HAP-1 (cell line): ENCODE data around the gene PRCD.

ENCODE experiments used
- DNase-seq, 2 experiments: peaks; one replicate each; pipeline ENCODE4 v3.0.0-alpha.2; 2016 to 2020; ENCODE audit warnings: low spot score in 2 of 2
- H3K27me3 ChIP-seq: fragments of 250-450 bp; sonication (Bioruptor Pico); 2 replicates; pipeline ENCODE4 v1.5.1; 2020; ENCODE audit warnings: low read depth, mild to moderate bottlenecking, moderate library complexity
- H3K36me3 ChIP-seq: fragments of 250-450 bp; sonication (Bioruptor Pico); replicated peaks from 2 replicates; pipeline ENCODE4 v1.5.1; 2020; ENCODE audit warnings: mild to moderate bottlenecking
- H3K4me1 ChIP-seq: fragments of 250-450 bp; sonication (Bioruptor Pico); 2 replicates; pipeline ENCODE4 v1.5.1; 2020; ENCODE audit warnings: mild to moderate bottlenecking
- H3K4me3 ChIP-seq: fragments of 250-450 bp; sonication (Bioruptor Pico); 2 replicates; pipeline ENCODE4 v1.5.1; 2020; ENCODE audit warnings: mild to moderate bottlenecking, moderate library complexity
- H3K9me3 ChIP-seq: fragments of 250-450 bp; sonication (Bioruptor Pico); 2 replicates; pipeline ENCODE4 v1.5.1; 2020; ENCODE audit warnings: mild to moderate bottlenecking, moderate library complexity
- in situ Hi-C: fragments of 300-500 bp; cut with MboI; formaldehyde crosslinking; loops from 3 replicates; pipeline ENCODE4 v1.14.3; 2020; ENCODE audit warnings: low sequenced_read_pairs, inconsistent platforms, mixed read lengths

Gene PRCD

DNA sequence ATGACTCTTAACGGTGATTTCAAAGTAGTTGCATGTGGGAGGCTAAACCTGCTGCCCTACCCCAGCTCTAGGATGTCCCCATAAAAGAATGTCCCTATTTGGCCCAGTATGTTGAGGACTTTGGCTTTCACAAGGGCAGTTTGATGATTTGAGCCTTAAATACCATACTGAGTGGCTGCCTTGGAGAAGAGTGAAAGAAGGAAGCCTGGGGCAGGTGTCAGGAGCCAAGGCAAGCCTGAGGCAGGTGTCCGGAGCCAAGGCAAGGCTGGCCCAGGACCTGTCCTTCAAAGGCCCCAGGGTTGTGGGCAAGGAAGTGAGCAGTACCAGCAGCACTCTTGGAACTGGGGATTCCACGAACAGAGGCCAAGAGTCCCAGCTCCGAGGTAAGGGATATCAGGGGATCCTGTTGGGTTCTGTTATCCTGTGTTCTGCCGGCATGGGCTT lies 27.2 kb downstream of the PRCD start:
- H3K36me3 ChIP-seq: peaks cover 32% of the 10 kb centered on the region
- no peak for DNase-seq
- in situ Hi-C loops: no loop called here
- no peaks in the 10 kb centered on the region for H3K4me1 ChIP-seq
- H3K9me3 ChIP-seq: no peaks in the 10 kb centered on the region
- H3K27me3 ChIP-seq: no peaks in the 10 kb centered on the region
- H3K4me3 ChIP-seq: no peak overlapping the region

DNA sequence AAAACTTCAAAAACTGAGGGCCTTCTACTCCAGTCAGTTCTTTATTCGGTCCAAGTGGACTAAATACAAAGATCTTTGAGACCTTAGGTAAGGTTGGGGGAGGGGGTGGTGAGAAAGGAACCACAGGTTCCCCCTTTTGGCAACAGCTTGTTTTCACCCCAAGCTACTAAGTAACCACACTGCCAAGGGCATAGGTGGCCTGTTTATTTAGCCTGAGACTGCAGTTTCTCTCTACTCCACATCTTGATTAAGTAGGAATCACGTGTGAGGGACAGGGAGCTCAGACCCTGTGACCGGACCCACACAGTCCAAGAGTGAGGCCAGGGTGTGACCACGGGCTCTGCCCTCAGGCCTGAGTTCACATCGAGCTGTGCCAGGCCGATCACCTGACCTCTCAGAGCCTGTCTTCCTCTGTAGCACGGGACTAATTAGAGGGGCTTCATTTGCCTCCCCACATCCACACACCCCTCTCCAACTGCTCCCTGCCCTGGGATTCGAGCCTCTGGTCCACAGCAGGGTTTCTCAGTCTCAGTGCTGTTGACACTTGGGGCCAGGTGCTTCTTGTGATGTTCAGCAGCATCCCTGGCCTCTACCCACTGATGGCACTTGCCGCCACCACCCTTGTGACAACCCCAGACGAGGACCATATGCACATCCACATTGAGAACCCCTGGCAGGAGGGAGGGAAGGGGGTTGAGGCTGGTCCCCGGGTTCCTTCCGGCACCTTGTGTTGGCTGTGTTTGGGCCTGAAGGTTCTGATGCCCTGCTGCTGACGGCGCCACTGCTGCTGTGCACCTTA lies 28.0 kb downstream of the PRCD start:
- Histone ChIP-seq H3K9me3 (no peaks in the 10 kb centered on the region), H3K36me3 (peaks cover 25% of the 10 kb centered on the region), H3K4me3 (no peak overlapping the region), H3K4me1 (no peaks in the 10 kb centered on the region), H3K27me3 (no peaks in the 10 kb centered on the region)
- in situ Hi-C loops: no loop called here
- no peak for DNase-seq

DNA sequence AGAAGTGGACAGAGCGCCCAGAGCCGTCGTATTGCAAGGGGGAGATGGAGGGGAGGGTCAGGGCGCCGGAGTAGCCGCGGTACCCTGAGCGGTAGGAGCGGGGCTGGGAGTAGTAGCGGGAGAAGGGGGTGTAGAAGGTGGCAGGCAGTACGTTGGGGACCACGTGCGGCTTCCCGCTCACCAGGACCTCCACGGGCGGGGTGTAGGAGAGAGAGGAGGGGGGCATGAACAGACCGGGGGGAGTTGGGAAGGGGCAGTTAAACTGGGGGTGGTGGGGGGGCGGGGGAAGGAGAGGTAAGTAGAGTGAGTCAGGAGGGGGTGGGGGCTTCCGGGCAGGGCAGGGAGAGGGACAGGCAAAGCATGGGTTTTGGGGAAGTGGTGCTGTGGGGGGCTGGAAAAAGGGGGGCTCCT lies 29.0 kb downstream of the PRCD start:
- in situ Hi-C loops: no loop called here
- no peak for DNase-seq
- H3K9me3 ChIP-seq: no peaks in the 10 kb centered on the region
- H3K4me3 ChIP-seq: no peak overlapping the region
- no peaks in the 10 kb centered on the region for H3K4me1 ChIP-seq
- H3K27me3 ChIP-seq: no peaks in the 10 kb centered on the region
- H3K36me3 ChIP-seq: peaks cover 17% of the 10 kb centered on the region

DNA sequence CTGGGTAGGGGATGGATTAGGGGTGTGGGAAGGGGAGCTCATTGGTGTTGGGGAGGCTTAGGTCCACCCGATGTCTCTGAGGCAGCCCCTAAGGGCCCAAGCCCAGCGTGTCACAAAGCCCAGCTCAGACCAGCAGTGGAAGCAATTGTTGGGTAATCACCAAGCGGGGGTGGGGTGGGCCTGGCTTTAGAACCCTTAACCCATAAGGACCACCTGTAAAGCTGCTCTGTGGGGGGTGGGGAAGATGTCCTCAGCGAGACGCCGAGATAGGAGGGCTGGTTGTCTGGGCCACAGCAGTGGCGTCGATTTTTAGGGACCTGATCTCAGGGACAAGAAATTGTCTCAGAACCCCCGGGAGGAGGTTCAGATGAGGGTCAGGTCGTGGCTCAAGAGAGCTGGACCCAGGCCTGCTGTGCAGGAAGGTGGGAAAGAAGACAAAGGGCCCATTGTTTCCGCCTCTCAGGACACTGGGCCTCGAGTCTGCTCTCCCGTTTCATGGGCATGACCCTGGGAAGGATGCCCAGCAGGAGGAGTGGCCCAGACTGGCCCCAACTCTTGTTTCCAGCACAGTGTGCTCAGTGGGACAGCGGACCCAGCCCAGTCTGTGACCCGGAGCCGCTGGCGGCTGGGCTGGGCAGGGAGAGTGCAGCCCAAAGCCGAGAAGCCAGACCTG lies 29.9 kb downstream of the PRCD start:
- no peaks in the 10 kb centered on the region for H3K9me3 ChIP-seq
- DNase-seq: no peak
- H3K4me3 ChIP-seq: no peak overlapping the region
- in situ Hi-C loops: no loop called here
- no peaks in the 10 kb centered on the region for H3K4me1 ChIP-seq
- peaks cover 15% of the 10 kb centered on the region for H3K36me3 ChIP-seq
- H3K27me3 ChIP-seq: no peaks in the 10 kb centered on the region

DNA sequence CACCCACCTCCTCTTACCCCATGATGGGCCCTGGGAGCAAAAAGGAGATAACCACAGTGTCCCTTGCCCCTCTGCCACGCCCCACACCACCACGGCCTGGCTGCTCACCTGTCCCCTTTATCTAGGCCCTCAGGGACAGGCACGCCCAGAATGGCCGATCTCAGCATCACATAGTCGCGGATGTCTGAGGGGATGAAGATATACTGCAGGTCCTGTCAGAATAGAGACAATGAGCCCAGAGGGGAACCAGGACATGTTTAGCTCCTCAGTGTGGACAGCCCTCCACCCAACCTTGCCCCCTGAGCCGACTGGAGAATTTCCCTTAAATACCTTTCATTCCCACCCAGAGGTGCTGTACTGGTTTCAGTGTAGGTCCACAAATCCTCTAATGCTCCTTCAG lies 30.6 kb downstream of the PRCD start:
- in situ Hi-C loops: no loop called here
- no peaks in the 10 kb centered on the region for H3K27me3 ChIP-seq
- DNase-seq: no peak
- H3K4me1 ChIP-seq: no peaks in the 10 kb centered on the region
- no peak overlapping the region for H3K4me3 ChIP-seq
- H3K36me3 ChIP-seq: peaks cover 9% of the 10 kb centered on the region
- no peaks in the 10 kb centered on the region for H3K9me3 ChIP-seq

DNA sequence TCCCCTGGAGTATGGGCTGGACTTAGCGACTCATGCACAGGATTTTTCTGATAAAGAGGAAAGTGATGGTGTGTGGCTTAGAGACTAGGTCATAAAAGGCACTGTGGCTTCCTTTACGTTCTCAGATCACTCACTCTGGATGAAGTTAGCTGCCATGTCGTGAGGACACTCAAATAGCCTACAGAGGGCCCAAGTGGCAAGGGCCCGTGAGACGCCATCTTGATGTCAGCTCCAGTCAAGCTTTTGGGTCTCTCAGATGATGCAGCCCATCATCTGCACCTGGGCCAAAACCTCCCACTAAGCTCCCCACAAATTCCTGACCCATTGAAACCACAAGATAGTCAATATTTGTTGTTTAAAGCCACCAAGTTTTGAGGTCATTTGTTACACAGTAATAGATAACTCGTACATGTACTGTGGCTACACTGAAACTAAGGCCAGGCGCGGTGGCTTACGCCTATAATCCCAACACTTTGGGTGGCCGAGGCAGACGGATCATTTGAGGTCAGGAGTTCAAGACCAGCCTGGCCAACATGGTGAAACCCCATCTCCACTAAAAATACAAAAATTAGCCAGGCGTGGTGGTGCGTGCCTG lies 31.1 kb downstream of the PRCD start:
- DNase-seq: no peak
- in situ Hi-C loops: no loop called here
- no peaks in the 10 kb centered on the region for H3K27me3 ChIP-seq
- H3K4me1 ChIP-seq: no peaks in the 10 kb centered on the region
- peaks cover 4% of the 10 kb centered on the region for H3K36me3 ChIP-seq
- H3K4me3 ChIP-seq: no peak overlapping the region
- no peaks in the 10 kb centered on the region for H3K9me3 ChIP-seq

DNA sequence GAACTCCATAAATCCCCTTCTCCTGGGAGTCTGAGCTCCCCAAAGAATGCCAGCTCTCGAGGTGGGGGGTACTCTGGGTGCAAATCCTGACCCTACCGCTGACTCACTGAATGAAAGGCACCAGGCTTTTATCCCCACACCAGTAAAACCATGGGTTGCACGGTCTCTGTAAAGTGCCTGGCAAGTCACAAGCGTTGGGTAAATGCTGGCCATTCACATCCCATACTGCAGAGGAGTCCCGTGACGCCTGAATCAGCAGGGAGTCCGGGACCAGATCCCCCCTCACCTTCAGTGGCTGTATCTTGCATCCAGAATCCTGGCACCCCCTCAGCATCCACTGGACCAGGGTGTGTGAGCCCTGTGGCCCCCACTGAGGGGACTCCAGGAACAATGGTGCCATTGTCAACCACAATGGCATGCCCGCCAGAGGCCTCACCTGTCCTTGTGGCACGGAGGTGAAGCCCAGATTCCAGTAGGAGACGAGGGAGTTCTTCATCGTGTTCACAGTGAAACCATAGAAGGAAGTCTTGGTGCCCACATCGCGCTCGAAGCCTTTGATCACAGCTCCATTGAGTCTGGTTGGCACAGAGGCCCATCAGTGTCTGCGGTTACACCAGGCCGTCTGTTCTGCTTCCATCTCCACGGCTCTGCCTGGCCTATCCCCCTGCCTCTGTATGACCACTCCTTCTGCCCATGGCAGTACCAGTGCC lies 32.5 kb downstream of the PRCD start:
- no peak overlapping the region for H3K4me3 ChIP-seq
- no peaks in the 10 kb centered on the region for H3K4me1 ChIP-seq
- H3K27me3 ChIP-seq: no peaks in the 10 kb centered on the region
- no peak for DNase-seq
- no peaks in the 10 kb centered on the region for H3K9me3 ChIP-seq
- H3K36me3 ChIP-seq: no peaks in the 10 kb centered on the region
- in situ Hi-C loops: no loop called here

DNA sequence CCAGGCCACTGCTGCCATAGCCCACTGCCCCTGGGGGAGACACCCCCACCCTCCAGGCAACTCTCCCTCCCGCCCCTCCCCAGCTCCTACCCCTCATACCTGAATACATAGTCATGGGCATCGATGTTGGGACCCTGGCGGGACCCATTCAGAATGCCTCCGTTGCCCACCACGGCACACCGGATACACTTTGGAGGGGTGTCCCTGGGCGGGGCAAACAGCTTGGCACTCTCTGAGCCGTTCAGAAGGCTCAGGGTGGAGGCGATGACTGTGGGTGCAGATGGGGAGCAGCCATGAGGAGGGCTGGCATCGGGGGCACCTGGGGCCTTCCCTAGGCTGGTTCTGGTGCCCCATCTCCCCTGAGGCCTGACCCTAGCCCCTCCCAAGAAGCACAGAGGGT lies 33.3 kb downstream of the PRCD start:
- H3K9me3 ChIP-seq: no peaks in the 10 kb centered on the region
- H3K27me3 ChIP-seq: no peaks in the 10 kb centered on the region
- in situ Hi-C loops: no loop called here

DNA sequence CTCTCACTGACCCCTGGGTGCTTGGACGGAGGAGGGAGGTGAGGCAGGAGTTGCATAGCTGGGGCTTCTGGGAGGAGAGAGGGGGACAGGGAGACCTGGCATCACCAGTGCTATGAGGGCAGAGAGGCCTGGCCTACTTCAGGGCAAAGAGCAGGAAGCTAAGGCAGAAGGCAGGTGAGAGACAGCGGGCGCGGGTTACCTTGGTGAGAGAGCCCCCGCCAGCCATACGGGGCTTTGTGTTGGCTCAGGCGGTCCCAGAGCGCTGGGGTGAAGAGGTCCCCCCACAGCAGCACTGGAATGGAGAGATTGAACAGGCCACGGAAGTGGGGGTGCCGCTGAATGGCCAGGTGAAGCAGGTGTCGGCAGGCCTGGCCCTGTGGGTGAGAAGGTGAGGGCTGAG lies 34.3 kb downstream of the PRCD start:
- Histone ChIP-seq H3K4me3 (no peak overlapping the region), H3K4me1 (no peaks in the 10 kb centered on the region), H3K27me3 (no peaks in the 10 kb centered on the region), H3K9me3 (no peaks in the 10 kb centered on the region), H3K36me3 (no peaks in the 10 kb centered on the region)
- no peak for DNase-seq
- in situ Hi-C loops: no loop called here

More for the DNA sequence above, 33.3 kb downstream of the PRCD start:
- DNase-seq: no peak
- H3K4me1 ChIP-seq: no peaks in the 10 kb centered on the region
- no peak overlapping the region for H3K4me3 ChIP-seq
- no peaks in the 10 kb centered on the region for H3K36me3 ChIP-seq

DNA sequence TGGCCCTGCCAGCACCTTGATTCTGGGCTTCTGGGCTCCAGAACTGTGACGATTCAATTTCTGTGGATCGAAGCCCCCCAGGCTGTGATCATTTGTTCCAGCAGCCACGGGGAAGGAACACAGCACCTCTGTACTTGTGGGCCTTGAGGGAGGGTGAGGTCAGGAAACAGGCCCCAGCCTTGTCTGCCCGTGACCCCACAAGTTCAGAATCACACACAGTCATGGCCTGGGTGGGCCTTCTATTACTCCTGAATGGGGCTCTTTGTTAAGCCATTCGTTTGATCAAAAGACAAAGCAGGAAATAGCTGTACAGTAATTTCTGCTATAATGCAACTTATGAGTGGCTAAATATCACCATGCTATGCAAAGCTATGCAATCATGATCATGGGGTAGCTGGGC lies 35.7 kb downstream of the PRCD start:
- Histone ChIP-seq H3K4me3 (no peak overlapping the region), H3K9me3 (no peaks in the 10 kb centered on the region), H3K36me3 (no peaks in the 10 kb centered on the region), H3K27me3 (no peaks in the 10 kb centered on the region), H3K4me1 (no peaks in the 10 kb centered on the region)
- no peak for DNase-seq
- in situ Hi-C loops: no loop called here

DNA sequence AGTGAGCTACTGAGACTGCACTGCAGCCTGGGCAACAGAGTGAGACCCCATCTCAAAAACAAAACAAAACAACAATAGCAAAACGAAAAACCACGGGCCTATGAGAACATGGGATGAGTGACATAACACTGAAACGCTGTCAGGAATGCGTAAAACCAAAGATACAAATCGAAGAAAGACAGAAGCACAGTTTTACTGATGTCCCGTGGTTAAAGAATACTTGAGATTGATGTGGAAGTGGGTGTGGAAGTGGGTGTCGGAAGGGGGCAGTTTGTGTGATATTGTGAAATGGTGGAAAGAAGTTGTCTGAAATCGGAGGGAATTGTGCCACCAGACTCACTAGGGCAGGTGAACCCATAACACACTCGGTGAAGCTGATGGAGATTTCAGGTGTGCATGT lies 36.3 kb downstream of the PRCD start:
- no peaks in the 10 kb centered on the region for H3K9me3 ChIP-seq
- no peak for DNase-seq
- H3K4me3 ChIP-seq: no peak overlapping the region
- H3K27me3 ChIP-seq: no peaks in the 10 kb centered on the region
- no peaks in the 10 kb centered on the region for H3K36me3 ChIP-seq
- no peaks in the 10 kb centered on the region for H3K4me1 ChIP-seq
- in situ Hi-C loops: no loop called here

DNA sequence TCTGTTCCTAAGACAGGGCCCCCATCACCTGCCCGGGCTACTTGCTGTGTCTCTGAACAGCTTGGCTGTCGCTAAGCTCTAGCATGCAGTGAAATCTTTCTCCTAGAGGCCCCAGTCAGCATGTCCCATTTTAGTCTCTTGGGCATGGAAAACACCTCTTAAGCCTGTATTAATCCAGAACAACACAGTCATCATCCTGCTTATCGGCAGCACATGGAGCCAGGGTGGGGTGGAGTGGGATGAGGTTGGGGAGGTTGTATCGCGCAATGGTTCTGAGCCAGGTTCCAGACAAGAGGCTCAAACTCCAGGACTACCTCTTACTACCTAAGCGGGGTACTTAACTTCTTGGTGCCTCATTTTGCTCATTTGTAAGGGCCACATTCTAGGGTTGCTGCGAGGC lies 38.0 kb downstream of the PRCD start:
- no peaks in the 10 kb centered on the region for H3K27me3 ChIP-seq
- no peaks in the 10 kb centered on the region for H3K36me3 ChIP-seq
- DNase-seq: no peak
- H3K4me3 ChIP-seq: no peak overlapping the region
- no peaks in the 10 kb centered on the region for H3K4me1 ChIP-seq
- H3K9me3 ChIP-seq: no peaks in the 10 kb centered on the region
- in situ Hi-C loops: no loop called here

DNA sequence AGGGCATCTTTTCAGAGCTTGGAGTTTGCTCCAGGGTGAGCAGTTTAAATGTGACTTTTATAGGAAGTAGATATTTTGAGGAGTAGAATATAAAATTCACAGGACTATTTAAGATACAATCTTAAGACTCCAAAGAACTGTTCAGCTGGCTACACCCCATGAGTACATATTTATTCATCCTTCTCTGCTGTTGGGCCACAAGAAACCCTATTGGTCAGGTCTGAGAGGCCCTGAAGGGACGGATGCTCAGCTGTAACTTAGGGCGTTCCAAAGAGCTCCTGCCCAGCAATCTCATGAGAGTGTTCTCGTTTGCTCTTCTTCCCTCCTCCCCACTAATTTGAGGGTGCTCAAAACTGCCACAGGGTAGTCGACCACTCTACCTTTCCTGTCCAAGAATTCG lies 38.5 kb downstream of the PRCD start:
- DNase-seq: no peak
- H3K9me3 ChIP-seq: no peaks in the 10 kb centered on the region
- H3K27me3 ChIP-seq: no peaks in the 10 kb centered on the region
- in situ Hi-C loops: no loop called here
- H3K36me3 ChIP-seq: no peaks in the 10 kb centered on the region
- H3K4me1 ChIP-seq: no peaks in the 10 kb centered on the region
- H3K4me3 ChIP-seq: no peak overlapping the region

DNA sequence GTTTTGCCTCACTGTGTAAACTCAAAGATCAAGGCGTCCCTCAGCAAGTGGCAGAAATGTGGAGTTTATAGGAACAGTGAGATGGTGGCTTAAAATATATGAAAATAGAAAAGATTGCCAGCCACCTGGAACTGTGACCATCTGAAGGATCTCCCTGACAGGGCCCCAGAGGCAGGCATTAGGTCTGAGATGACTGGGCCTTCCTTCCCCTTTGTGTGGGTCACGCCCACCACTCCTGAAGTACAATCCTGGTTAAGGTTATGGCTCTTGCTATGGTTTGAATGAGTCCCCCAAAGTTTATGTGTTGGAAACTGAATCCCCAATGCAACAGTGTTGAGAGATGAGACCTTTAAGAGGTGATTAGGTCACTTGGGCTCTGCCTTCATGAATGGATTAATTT lies 39.4 kb downstream of the PRCD start:
- H3K9me3 ChIP-seq: no peaks in the 10 kb centered on the region
- H3K27me3 ChIP-seq: no peaks in the 10 kb centered on the region
- in situ Hi-C loops: no loop called here
- H3K36me3 ChIP-seq: no peaks in the 10 kb centered on the region
- H3K4me1 ChIP-seq: no peaks in the 10 kb centered on the region
- no peak for DNase-seq
- H3K4me3 ChIP-seq: no peak overlapping the region
